WTC11 (cell line): Measurements from ENCODE around the gene C1orf159. TPM values are rescaled to one million over a fixed set of nuclear protein-coding genes. Genes with fewer than 3 reads are reported as not detected.

Source experiments
- CBFB ChIP-seq: sonication (generic); formaldehyde crosslinking; IDR thresholded peaks from 2 replicates; pipeline ENCODE4 v1.8.1; 2022; ENCODE audit warnings: mild to moderate bottlenecking, low read depth, missing genetic modification reagents
- ELF4 ChIP-seq: sonication (generic); formaldehyde crosslinking; IDR thresholded peaks from 2 replicates; pipeline ENCODE4 v1.8.1; 2022; ENCODE audit warnings: low read depth, mild to moderate bottlenecking, moderate library complexity, missing genetic modification reagents
- EMX1 ChIP-seq: fragments of 250-450 bp; sonication (Bioruptor Pico); IDR thresholded peaks from 2 replicates; pipeline ENCODE4 v1.8.0; 2021; ENCODE audit warnings: mild to moderate bottlenecking
- FOXJ3 ChIP-seq: sonication (generic); formaldehyde crosslinking; IDR thresholded peaks from 2 replicates; pipeline ENCODE4 v1.9.0; 2021; ENCODE audit warnings: missing genetic modification reagents, mild to moderate bottlenecking, borderline replicate concordance
- FOXK1 ChIP-seq: sonication (generic); formaldehyde crosslinking; IDR thresholded peaks from 2 replicates; pipeline ENCODE4 v1.8.0; 2022; ENCODE audit warnings: mild to moderate bottlenecking, moderate library complexity, missing genetic modification reagents
- FOXP1 ChIP-seq: sonication (generic); formaldehyde crosslinking; IDR thresholded peaks from 2 replicates; pipeline ENCODE4 v1.8.0; 2022; ENCODE audit warnings: missing genetic modification reagents, mild to moderate bottlenecking, moderate library complexity, borderline replicate concordance
- GABPB1 ChIP-seq: sonication (generic); formaldehyde crosslinking; IDR thresholded peaks from 2 replicates; pipeline ENCODE4 v1.8.1; 2023; ENCODE audit warnings: mild to moderate bottlenecking, missing genetic modification reagents
- HMGA2 ChIP-seq: fragments of 250-450 bp; sonication (Bioruptor Pico); IDR thresholded peaks from 2 replicates; pipeline ENCODE4 v1.4.0; 2021; ENCODE audit warnings: mild to moderate bottlenecking, moderate library complexity
- JUN ChIP-seq: sonication (generic); formaldehyde crosslinking; IDR thresholded peaks from 2 replicates; pipeline ENCODE4 v1.8.0; 2023; ENCODE audit warnings: mild to moderate bottlenecking, missing genetic modification reagents
- NFYB ChIP-seq: sonication (generic); formaldehyde crosslinking; conservative IDR thresholded peaks from 2 replicates; pipeline ENCODE4 v1.8.0; 2022; ENCODE audit warnings: low read depth, missing genetic modification reagents
- RORB ChIP-seq: fragments of 250-450 bp; sonication (Bioruptor Pico); IDR thresholded peaks from 2 replicates; pipeline ENCODE4 v1.9.0; 2021; ENCODE audit warnings: mild to moderate bottlenecking
- SP1 ChIP-seq: sonication (generic); formaldehyde crosslinking; conservative IDR thresholded peaks from 2 replicates; pipeline ENCODE4 v1.8.1; 2022; ENCODE audit warnings: missing genetic modification reagents
- TCF7 ChIP-seq: sonication (generic); formaldehyde crosslinking; IDR thresholded peaks from 2 replicates; pipeline ENCODE4 v1.8.0; 2022; ENCODE audit warnings: mild to moderate bottlenecking, low read depth, missing genetic modification reagents, moderate library complexity
- ZNF121 ChIP-seq: sonication (generic); formaldehyde crosslinking; IDR thresholded peaks from 2 replicates; pipeline ENCODE4 v1.8.0; 2023; ENCODE audit warnings: missing genetic modification reagents
- ZNF317 ChIP-seq: sonication (generic); formaldehyde crosslinking; IDR thresholded peaks from 2 replicates; pipeline ENCODE4 v1.8.1; 2023; ENCODE audit warnings: low read depth, mild to moderate bottlenecking, moderate library complexity, missing genetic modification reagents, borderline replicate concordance
- ZNF396 ChIP-seq: fragments of 250-450 bp; sonication (Bioruptor Pico); IDR thresholded peaks from 2 replicates; pipeline ENCODE4 v1.8.0; 2021; ENCODE audit warnings: mild to moderate bottlenecking, moderate library complexity, borderline replicate concordance
- ZNF671 ChIP-seq: fragments of 250-450 bp; sonication (Bioruptor Pico); IDR thresholded peaks from 2 replicates; pipeline ENCODE4 v1.8.0; 2021; ENCODE audit warnings: mild to moderate bottlenecking
- total RNA-seq: library from RNA; stranded (reverse); gene quantifications from 3 replicates; pipeline ENCODE4 v1.2.3, GENCODE V29; 2021
- TF ChIP-seq, protein P1 (sequence below): sonication (generic); formaldehyde crosslinking; conservative IDR thresholded peaks from 2 replicates; pipeline ENCODE4 v1.8.1; 2023; ENCODE audit warnings: mild to moderate bottlenecking, low read depth, missing genetic modification reagents, moderate library complexity
- TF ChIP-seq, protein P2 (sequence below): sonication (generic); formaldehyde crosslinking; IDR thresholded peaks from 2 replicates; pipeline ENCODE4 v1.8.0; 2022; ENCODE audit warnings: mild to moderate bottlenecking, missing genetic modification reagents
- TF ChIP-seq, protein P3 (sequence below): fragments of 250-450 bp; sonication (Bioruptor Pico); IDR thresholded peaks from 2 replicates; pipeline ENCODE4 v1.9.0; 2021; ENCODE audit warnings: mild to moderate bottlenecking, borderline replicate concordance
- TF ChIP-seq, protein P4 (sequence below): fragments of 250-450 bp; sonication (Bioruptor Pico); IDR thresholded peaks from 2 replicates; pipeline ENCODE4 v1.8.0; 2021; ENCODE audit warnings: mild to moderate bottlenecking

Gene C1orf159
- total RNA-seq, 1 experiment from 2014 or later = 17.8 TPM

DNA sequence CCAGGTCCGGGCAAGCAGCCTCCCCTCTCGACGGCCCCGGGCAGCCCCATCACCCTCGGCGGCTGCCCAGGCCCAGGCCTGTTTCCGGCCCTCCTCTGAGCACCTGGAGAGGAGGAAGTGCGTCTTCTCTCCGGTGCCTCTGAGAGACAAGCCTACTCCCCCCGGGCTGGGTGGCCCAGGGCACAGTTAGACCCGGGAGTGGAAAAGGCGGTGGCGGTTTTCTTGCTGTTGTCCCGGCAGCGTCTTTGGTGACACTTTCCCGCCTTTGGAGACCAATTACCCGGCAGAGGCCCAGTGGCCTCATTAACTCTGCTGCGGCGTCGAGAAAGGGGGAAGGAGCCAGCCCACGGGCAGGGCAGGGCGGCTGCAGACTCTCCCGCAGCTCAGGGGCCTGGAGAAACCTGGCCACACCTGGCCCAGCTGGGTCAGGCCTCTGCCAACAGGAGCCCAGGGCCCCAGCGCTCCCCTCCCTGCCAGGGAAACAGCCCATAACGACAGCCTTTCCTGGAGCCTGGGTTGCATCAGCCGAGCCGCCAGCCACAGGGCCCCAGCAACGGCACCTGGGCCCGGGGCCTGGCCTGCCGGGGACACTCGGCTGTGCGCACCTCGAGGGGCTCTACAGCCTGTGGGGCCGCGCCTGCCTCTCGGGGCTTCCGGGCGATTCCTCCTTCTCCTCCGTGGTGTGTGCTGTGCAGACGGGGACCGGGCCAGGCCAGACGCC lies 28.4 kb upstream of the C1orf159 start (continued):
- TF ChIP-seq, protein P1, sequence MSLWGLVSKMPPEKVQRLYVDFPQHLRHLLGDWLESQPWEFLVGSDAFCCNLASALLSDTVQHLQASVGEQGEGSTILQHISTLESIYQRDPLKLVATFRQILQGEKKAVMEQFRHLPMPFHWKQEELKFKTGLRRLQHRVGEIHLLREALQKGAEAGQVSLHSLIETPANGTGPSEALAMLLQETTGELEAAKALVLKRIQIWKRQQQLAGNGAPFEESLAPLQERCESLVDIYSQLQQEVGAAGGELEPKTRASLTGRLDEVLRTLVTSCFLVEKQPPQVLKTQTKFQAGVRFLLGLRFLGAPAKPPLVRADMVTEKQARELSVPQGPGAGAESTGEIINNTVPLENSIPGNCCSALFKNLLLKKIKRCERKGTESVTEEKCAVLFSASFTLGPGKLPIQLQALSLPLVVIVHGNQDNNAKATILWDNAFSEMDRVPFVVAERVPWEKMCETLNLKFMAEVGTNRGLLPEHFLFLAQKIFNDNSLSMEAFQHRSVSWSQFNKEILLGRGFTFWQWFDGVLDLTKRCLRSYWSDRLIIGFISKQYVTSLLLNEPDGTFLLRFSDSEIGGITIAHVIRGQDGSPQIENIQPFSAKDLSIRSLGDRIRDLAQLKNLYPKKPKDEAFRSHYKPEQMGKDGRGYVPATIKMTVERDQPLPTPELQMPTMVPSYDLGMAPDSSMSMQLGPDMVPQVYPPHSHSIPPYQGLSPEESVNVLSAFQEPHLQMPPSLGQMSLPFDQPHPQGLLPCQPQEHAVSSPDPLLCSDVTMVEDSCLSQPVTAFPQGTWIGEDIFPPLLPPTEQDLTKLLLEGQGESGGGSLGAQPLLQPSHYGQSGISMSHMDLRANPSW (CRISPR knock-in tag) = no peak
- TF ChIP-seq TCF7 (CRISPR knock-in tag) (no peak), GABPB1 (CRISPR knock-in tag) (peak; percentile 95), FOXP1 (CRISPR knock-in tag) (no peak), ZNF121 (CRISPR knock-in tag) (0 out of 2 replicates have a peak, but pooled peaks have one; percentile 4), JUN (CRISPR knock-in tag) (no peak), EMX1 (CRISPR knock-in tag) (no peak), SP1 (CRISPR knock-in tag) (no peak), CBFB (CRISPR knock-in tag) (no peak), HMGA2 (CRISPR knock-in tag) (no peak), NFYB (CRISPR knock-in tag) (no peak), RORB (CRISPR knock-in tag) (no peak), ZNF317 (CRISPR knock-in tag) (no peak), ZNF671 (CRISPR knock-in tag) (no peak), FOXJ3 (no peak), FOXK1 (CRISPR knock-in tag) (no peak), ELF4 (CRISPR knock-in tag) (no peak), ZNF396 (no peak)
- TF ChIP-seq, protein P2, sequence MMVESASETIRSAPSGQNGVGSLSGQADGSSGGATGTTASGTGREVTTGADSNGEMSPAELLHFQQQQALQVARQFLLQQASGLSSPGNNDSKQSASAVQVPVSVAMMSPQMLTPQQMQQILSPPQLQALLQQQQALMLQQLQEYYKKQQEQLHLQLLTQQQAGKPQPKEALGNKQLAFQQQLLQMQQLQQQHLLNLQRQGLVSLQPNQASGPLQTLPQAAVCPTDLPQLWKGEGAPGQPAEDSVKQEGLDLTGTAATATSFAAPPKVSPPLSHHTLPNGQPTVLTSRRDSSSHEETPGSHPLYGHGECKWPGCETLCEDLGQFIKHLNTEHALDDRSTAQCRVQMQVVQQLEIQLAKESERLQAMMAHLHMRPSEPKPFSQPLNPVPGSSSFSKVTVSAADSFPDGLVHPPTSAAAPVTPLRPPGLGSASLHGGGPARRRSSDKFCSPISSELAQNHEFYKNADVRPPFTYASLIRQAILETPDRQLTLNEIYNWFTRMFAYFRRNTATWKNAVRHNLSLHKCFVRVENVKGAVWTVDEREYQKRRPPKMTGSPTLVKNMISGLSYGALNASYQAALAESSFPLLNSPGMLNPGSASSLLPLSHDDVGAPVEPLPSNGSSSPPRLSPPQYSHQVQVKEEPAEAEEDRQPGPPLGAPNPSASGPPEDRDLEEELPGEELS (CRISPR knock-in tag) = no peak
- TF ChIP-seq, protein P3, sequence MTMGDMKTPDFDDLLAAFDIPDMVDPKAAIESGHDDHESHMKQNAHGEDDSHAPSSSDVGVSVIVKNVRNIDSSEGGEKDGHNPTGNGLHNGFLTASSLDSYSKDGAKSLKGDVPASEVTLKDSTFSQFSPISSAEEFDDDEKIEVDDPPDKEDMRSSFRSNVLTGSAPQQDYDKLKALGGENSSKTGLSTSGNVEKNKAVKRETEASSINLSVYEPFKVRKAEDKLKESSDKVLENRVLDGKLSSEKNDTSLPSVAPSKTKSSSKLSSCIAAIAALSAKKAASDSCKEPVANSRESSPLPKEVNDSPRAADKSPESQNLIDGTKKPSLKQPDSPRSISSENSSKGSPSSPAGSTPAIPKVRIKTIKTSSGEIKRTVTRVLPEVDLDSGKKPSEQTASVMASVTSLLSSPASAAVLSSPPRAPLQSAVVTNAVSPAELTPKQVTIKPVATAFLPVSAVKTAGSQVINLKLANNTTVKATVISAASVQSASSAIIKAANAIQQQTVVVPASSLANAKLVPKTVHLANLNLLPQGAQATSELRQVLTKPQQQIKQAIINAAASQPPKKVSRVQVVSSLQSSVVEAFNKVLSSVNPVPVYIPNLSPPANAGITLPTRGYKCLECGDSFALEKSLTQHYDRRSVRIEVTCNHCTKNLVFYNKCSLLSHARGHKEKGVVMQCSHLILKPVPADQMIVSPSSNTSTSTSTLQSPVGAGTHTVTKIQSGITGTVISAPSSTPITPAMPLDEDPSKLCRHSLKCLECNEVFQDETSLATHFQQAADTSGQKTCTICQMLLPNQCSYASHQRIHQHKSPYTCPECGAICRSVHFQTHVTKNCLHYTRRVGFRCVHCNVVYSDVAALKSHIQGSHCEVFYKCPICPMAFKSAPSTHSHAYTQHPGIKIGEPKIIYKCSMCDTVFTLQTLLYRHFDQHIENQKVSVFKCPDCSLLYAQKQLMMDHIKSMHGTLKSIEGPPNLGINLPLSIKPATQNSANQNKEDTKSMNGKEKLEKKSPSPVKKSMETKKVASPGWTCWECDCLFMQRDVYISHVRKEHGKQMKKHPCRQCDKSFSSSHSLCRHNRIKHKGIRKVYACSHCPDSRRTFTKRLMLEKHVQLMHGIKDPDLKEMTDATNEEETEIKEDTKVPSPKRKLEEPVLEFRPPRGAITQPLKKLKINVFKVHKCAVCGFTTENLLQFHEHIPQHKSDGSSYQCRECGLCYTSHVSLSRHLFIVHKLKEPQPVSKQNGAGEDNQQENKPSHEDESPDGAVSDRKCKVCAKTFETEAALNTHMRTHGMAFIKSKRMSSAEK (CRISPR knock-in tag) = no peak
- TF ChIP-seq, protein P4, sequence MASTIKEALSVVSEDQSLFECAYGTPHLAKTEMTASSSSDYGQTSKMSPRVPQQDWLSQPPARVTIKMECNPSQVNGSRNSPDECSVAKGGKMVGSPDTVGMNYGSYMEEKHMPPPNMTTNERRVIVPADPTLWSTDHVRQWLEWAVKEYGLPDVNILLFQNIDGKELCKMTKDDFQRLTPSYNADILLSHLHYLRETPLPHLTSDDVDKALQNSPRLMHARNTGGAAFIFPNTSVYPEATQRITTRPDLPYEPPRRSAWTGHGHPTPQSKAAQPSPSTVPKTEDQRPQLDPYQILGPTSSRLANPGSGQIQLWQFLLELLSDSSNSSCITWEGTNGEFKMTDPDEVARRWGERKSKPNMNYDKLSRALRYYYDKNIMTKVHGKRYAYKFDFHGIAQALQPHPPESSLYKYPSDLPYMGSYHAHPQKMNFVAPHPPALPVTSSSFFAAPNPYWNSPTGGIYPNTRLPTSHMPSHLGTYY = no peak
- TF ChIP-seq, all 79 proteins: peak for 4
